Liver (tissue), 6 donors: ENCODE data around the gene CHRNA5. TPM values are rescaled to one million over a fixed set of nuclear protein-coding genes. Genes with fewer than 3 reads are reported as not detected.

Source experiments
- FOXA2 ChIP-seq: IDR thresholded peaks from 2 replicates; pipeline ENCODE4 v1.6.1; 2016; ENCODE audit warnings: antibody characterized with exemption
- HNF4A ChIP-seq, 2 donors: conservative IDR thresholded peaks; 2 replicates each; pipeline ENCODE4 v1.6.1; 2016; ENCODE audit warnings: antibody characterized with exemption in 2 of 2, mild to moderate bottlenecking in 2 of 2
- JUND ChIP-seq, 2 donors: IDR thresholded peaks; 2 replicates each; pipeline ENCODE4 v1.6.1; 2016; ENCODE audit warnings: antibody characterized with exemption in 2 of 2
- REST ChIP-seq: IDR thresholded peaks from 2 replicates; pipeline ENCODE4 v1.6.1; 2016; ENCODE audit warnings: antibody characterized with exemption, mild to moderate bottlenecking
- TAF1 ChIP-seq: conservative IDR thresholded peaks from 2 replicates; pipeline ENCODE4 v1.6.1; 2016; ENCODE audit warnings: antibody characterized with exemption, mild to moderate bottlenecking
- ZBTB33 ChIP-seq: IDR thresholded peaks from 2 replicates; pipeline ENCODE4 v1.6.1; 2016; ENCODE audit warnings: antibody characterized with exemption
- polyA plus RNA-seq, 2 donors: library from polyadenylated mRNA; stranded (reverse) in 1 of 2; unstranded in 1 of 2; fragments of 200-250 nt in 1 of 2; fragments of >200 nt in 1 of 2; fragmentation: Nextera tagmentation in 1 of 2; extraction: Ambion mirVana in 1 of 2; gene quantifications; one replicate each; pipeline versions ENCODE4 v1.2.1 to v1.2.3, GENCODE V29; 2013 to 2015
- small RNA-seq: library from RNA; depleted of rRNA; stranded (forward); fragments of <200 nt; gene quantifications from one replicate; pipeline ENCODE3, GENCODE V24; 2014
- total RNA-seq, 2 donors: library from RNA; depleted of rRNA; stranded (reverse); fragments of >200 nt; gene quantifications; one replicate each; pipeline ENCODE4 v1.2.3, GENCODE V29; 2014
- donor health status: healthy.
- donor health status: healthy.
- donor health status: healthy.

The CHRNA5 gene
- total and polyA plus RNA-seq, 4 donors = 0.17 to 0.56 (median 0.36) TPM

GRCh38 chr15:78642331-78642730, 77.0 kb downstream of the CHRNA5 start (continued):
- TF ChIP-seq REST (no peak), FOXA2 (no peak), ZBTB33 (no peak), TAF1 (no peak), JUND (IDR thresholded peaks at IDR 0.05) (no peak), HNF4A (conservative IDR thresholded peaks at IDR 0.05) (no peak)

Small RNA genes within 50 kb of the gene (small RNA-seq; reads per million reads assigned to genes)
- gene AC067863.2 = not detected

Other genes starting within 250 kb of the CHRNA5 start
- gene CRABP1, start 225.2 kb upstream of the CHRNA5 start, total RNA-seq = not detected
- gene CRABP1, start 225.2 kb upstream of the CHRNA5 start, polyA plus RNA-seq = not detected
- gene IREB2, start 127.3 kb upstream of the CHRNA5 start, total RNA-seq = 10 to 100 TPM; 25.2 to 51.4 TPM
- 1 to 10 TPM; 7.0 to 8.9 TPM for gene IREB2, start 127.3 kb upstream of the CHRNA5 start, polyA plus RNA-seq
- gene HYKK, start 57.9 kb upstream of the CHRNA5 start, total RNA-seq = 1 to 10 TPM; 1.7 to 7.7 TPM
- gene HYKK, start 57.9 kb upstream of the CHRNA5 start, polyA plus RNA-seq = 1 to 10 TPM; 1.8 to 2.7 TPM
- gene PSMA4, start 25.1 kb upstream of the CHRNA5 start, total RNA-seq = 100 to 1,000 TPM in 1 of 2 donors, 10 to 100 TPM in 1; 95.3 to 109 TPM
- 100 to 1,000 TPM; 130 to 154 TPM for gene PSMA4, start 25.1 kb upstream of the CHRNA5 start, polyA plus RNA-seq
- not detected for gene CHRNA3, start 55.5 kb downstream of the CHRNA5 start, total RNA-seq
- not detected for gene CHRNA3, start 55.5 kb downstream of the CHRNA5 start, polyA plus RNA-seq
- gene CHRNB4, start 75.7 kb downstream of the CHRNA5 start, total RNA-seq = not detected
- not detected for gene CHRNB4, start 75.7 kb downstream of the CHRNA5 start, polyA plus RNA-seq
- gene ADAMTS7, start 245.9 kb downstream of the CHRNA5 start, total RNA-seq = 1 to 10 TPM; 1.3 to 2.4 TPM
- gene ADAMTS7, start 245.9 kb downstream of the CHRNA5 start, polyA plus RNA-seq = 1 to 10 TPM in 1 of 2 donors, under 1 TPM in 1; 0.13 to 1.2 TPM